ENCODE measurements around the gene ECE1. TPM values are rescaled to one million over a fixed set of nuclear protein-coding genes. Genes with fewer than 3 reads are reported as not detected.

The ECE1 gene
- total and polyA plus RNA-seq, 2 of the 13 experiments (the other 11 are each of a cell fraction or from before 2014, with no cell fraction given) = 13.5 to 21.2 TPM

- no peak overlapping the region for H2AFZ ChIP-seq (ENCODE audit: low read length)
- BruUV-seq (replicated peaks) = no TSS peak
- H3K4me2 ChIP-seq (ENCODE audit: low read depth, low read length) = peak overlapping the region; percentile 47
- ChIA-PET CTCF (ENCODE audit: low intra/inter-chr PET ratio, low total read pairs) (no interaction called here), POLR2A (interaction anchor here (1.0 to 4.3 kb wide), 3 partner anchors 9 to 81 kb away, joined by 3 to 28 read pairs (median 9); no protein-coding TSS in a partner anchor)
- no peak; the same call in 2 of the 3 replicates for ATAC-seq
- intact Hi-C loops (cut with micrococcal nuclease; ENCODE audit: unreplicated experiment) = no loop called here
- no peak overlapping the region for H3K4me3 ChIP-seq (replicated peaks in 1 of 3; ENCODE audit: insufficient read depth in 1 of 3, low read depth in 2 of 3, low read length in 3 of 3)
- peak; percentile 59 for DNase-seq (ENCODE audit: low spot score)
- H3K4me1 ChIP-seq (ENCODE audit: insufficient read depth, low read length) = peaks cover 94% of the 10 kb centered on the region
- no peaks in the 10 kb centered on the region for H4K20me1 ChIP-seq (ENCODE audit: insufficient read depth, low read length)
- no peaks in the 10 kb centered on the region for H3K36me3 ChIP-seq (replicated peaks in 1 of 2; ENCODE audit: control insufficient read depth in 1 of 2, insufficient read depth in 2 of 2, low read length in 2 of 2)
- no peaks in the 10 kb centered on the region for H3K9me3 ChIP-seq (ENCODE audit: low read length)
- peaks cover 18% of the 10 kb centered on the region for H3K79me2 ChIP-seq (ENCODE audit: insufficient read depth, low read length)
- no peak overlapping the region for H3K9ac ChIP-seq (ENCODE audit: insufficient read depth, low read depth, low read length)
- WGBS (ENCODE audit: low lambda C conversion rate) = 19% methylated on average over 8 of the region's 8 CpGs
- FAIRE-seq = peak; percentile 49
- H3K27me3 ChIP-seq (ENCODE audit: control insufficient read depth in 1 of 2, insufficient read depth in 2 of 2, low read length in 2 of 2) = no peaks in the 10 kb centered on the region
- in situ Hi-C loops (cut with HindIII; ENCODE audit: extremely low pct_ligation_motif_present, low pct_unique_long_range_greater_than_20kb) = no loop called here
- H3K27ac ChIP-seq (ENCODE audit: extremely low read length, insufficient read depth, low read length) = no peak overlapping the region
- TF ChIP-seq HNRNPH1 (optimal IDR thresholded peaks at IDR 0.05; ENCODE audit: low read depth, low read length) (no peak), PCBP2 (optimal IDR thresholded peaks at IDR 0.05; ENCODE audit: low read depth, low read length, poor library complexity, severe bottlenecking) (no peak), PRDM4 (CRISPR knock-in tag; IDR thresholded peaks at IDR 0.05; ENCODE audit: borderline replicate concordance) (no peak), CHCHD3 (CRISPR knock-in tag; IDR thresholded peaks at IDR 0.05) (no peak), RCOR2 (CRISPR knock-in tag; IDR thresholded peaks at IDR 0.05) (no peak), EZH2 (conservative IDR thresholded peaks at IDR 0.05; ENCODE audit: low read depth, low read length) (no peak), ZNF616 (CRISPR knock-in tag; IDR thresholded peaks at IDR 0.05; ENCODE audit: low read depth) (no peak), E2F5 (CRISPR knock-in tag; conservative IDR thresholded peaks at IDR 0.05) (no peak), NFAT5 (CRISPR knock-in tag; IDR thresholded peaks at IDR 0.05) (no peak), NR2F6 (IDR thresholded peaks at IDR 0.05) (no peak; the same call in 1 of the 2 replicates), NR2F6 (CRISPR knock-in tag; IDR thresholded peaks at IDR 0.05) (peak; percentile 61), ZNF124 (CRISPR knock-in tag; IDR thresholded peaks at IDR 0.05) (no peak), SKIL (CRISPR knock-in tag; IDR thresholded peaks at IDR 0.05; ENCODE audit: borderline replicate concordance) (no peak; the same call in 1 of the 2 replicates)
Measured at GRCh38 chr1:21332554-21333311, 42.5 kb upstream of the ECE1 start.

All from HepG2 (cell line).